ENCODE measurements around the gene HSD17B1.

Gene HSD17B1

GRCh38 chr17:42561897-42562387 is 9.2 kb downstream of the HSD17B1 start, which contains the start of gene COASY:
Gene COASY, plus strand, starts transcription at chr17:42562148. Its CDS starts 475 bp downstream, at chr17:42562623.
- in situ Hi-C loops (cut with HindIII; ENCODE audit: low pct_ligation_motif_present, low pct_unique_long_range_greater_than_20kb, low sequenced_read_pairs): no loop called here
- DNase-seq: peak; percentile 99

- no peak for DNase-seq
- in situ Hi-C loops (cut with HindIII; ENCODE audit: low pct_ligation_motif_present, low pct_unique_long_range_greater_than_20kb, low sequenced_read_pairs): no loop called here
These were observed 9.8 kb downstream of the HSD17B1 start for GRCh38 chr17:42562388-42563142.

GRCh38 chr17:42563143-42563509 is 10.4 kb downstream of the HSD17B1 start:
- no peak for DNase-seq
- in situ Hi-C loops (cut with HindIII; ENCODE audit: low pct_ligation_motif_present, low pct_unique_long_range_greater_than_20kb, low sequenced_read_pairs): no loop called here

GRCh38 chr17:42563543-42563942 is 10.8 kb downstream of the HSD17B1 start:
- no peak for DNase-seq
- in situ Hi-C loops (cut with HindIII; ENCODE audit: low pct_ligation_motif_present, low pct_unique_long_range_greater_than_20kb, low sequenced_read_pairs): no loop called here

GRCh38 chr17:42563950-42564349 is 11.2 kb downstream of the HSD17B1 start:
- in situ Hi-C loops (cut with HindIII; ENCODE audit: low pct_ligation_motif_present, low pct_unique_long_range_greater_than_20kb, low sequenced_read_pairs): no loop called here

GRCh38 chr17:42564815-42565522 is 12.2 kb downstream of the HSD17B1 start:
- no peak for DNase-seq
- in situ Hi-C loops (cut with HindIII; ENCODE audit: low pct_ligation_motif_present, low pct_unique_long_range_greater_than_20kb, low sequenced_read_pairs): no loop called here

More at GRCh38 chr17:42563950-42564349, 11.2 kb downstream of the HSD17B1 start:
- no peak for DNase-seq

- DNase-seq: no peak
- in situ Hi-C loops (cut with HindIII; ENCODE audit: low pct_ligation_motif_present, low pct_unique_long_range_greater_than_20kb, low sequenced_read_pairs): no loop called here
These were observed 12.9 kb downstream of the HSD17B1 start for GRCh38 chr17:42565523-42566214.

- in situ Hi-C loops (cut with HindIII; ENCODE audit: low pct_ligation_motif_present, low pct_unique_long_range_greater_than_20kb, low sequenced_read_pairs): no loop called here
- DNase-seq: no peak
These were observed 13.6 kb downstream of the HSD17B1 start for GRCh38 chr17:42566215-42566882.

- in situ Hi-C loops (cut with HindIII; ENCODE audit: low pct_ligation_motif_present, low pct_unique_long_range_greater_than_20kb, low sequenced_read_pairs): no loop called here
- peak; percentile 95 for DNase-seq
These were observed 14.3 kb downstream of the HSD17B1 start, which contains the start of gene MLX for GRCh38 chr17:42566883-42567573. Gene MLX, plus strand, starts transcription at chr17:42567100. Its CDS starts 25 bp downstream, at chr17:42567125.

GRCh38 chr17:42568341-42569111 is 15.8 kb downstream of the HSD17B1 start:
- no peak for DNase-seq
- in situ Hi-C loops (cut with HindIII; ENCODE audit: low pct_ligation_motif_present, low pct_unique_long_range_greater_than_20kb, low sequenced_read_pairs): no loop called here

GRCh38 chr17:42571435-42572225 is 18.9 kb downstream of the HSD17B1 start:
- DNase-seq: no peak
- in situ Hi-C loops (cut with HindIII; ENCODE audit: low pct_ligation_motif_present, low pct_unique_long_range_greater_than_20kb, low sequenced_read_pairs): no loop called here

GRCh38 chr17:42573095-42573494 is 20.4 kb downstream of the HSD17B1 start:
- in situ Hi-C loops (cut with HindIII; ENCODE audit: low pct_ligation_motif_present, low pct_unique_long_range_greater_than_20kb, low sequenced_read_pairs): no loop called here
- no peak for DNase-seq

- no peak for DNase-seq
- in situ Hi-C loops (cut with HindIII; ENCODE audit: low pct_ligation_motif_present, low pct_unique_long_range_greater_than_20kb, low sequenced_read_pairs): no loop called here
These were observed 21.7 kb downstream of the HSD17B1 start for GRCh38 chr17:42574463-42574862.

GRCh38 chr17:42577140-42577531 is 24.4 kb downstream of the HSD17B1 start:
- DNase-seq: no peak
- in situ Hi-C loops (cut with HindIII; ENCODE audit: low pct_ligation_motif_present, low pct_unique_long_range_greater_than_20kb, low sequenced_read_pairs): no loop called here

GRCh38 chr17:42577532-42578281 is 25.0 kb downstream of the HSD17B1 start, which contains the start of gene PSMC3IP:
Gene PSMC3IP, minus strand, starts transcription at chr17:42577729. Its CDS starts 43 bp downstream, at chr17:42577686.
- in situ Hi-C loops (cut with HindIII; ENCODE audit: low pct_ligation_motif_present, low pct_unique_long_range_greater_than_20kb, low sequenced_read_pairs): no loop called here
- DNase-seq: peak; percentile 96
